ENCODE measurements around the gene ERICH3. TPM values are rescaled to one million over a fixed set of nuclear protein-coding genes. Genes with fewer than 3 reads are reported as not detected.

The ERICH3 gene
- 0.07 TPM in 1 of 2 replicates, not detected in the other for total RNA-seq (2014; rRNA removed; shearing (Covaris generic))

GRCh38 chr1:74673351-74674111 is at the start of gene ERICH3:
Gene ERICH3, minus strand, starts transcription at chr1:74673792. Its CDS starts 273 bp downstream, at chr1:74673519.
- DNase-seq (ENCODE audit: low spot score): no peak

- DNase-seq (ENCODE audit: low spot score): no peak
These were observed 44.0 kb upstream of the ERICH3 start for GRCh38 chr1:74717626-74718025.

- DNase-seq (ENCODE audit: low spot score): no peak
These were observed 43.2 kb upstream of the ERICH3 start for GRCh38 chr1:74716822-74717221.

- no peak for DNase-seq (ENCODE audit: low spot score)
These were observed 42.2 kb upstream of the ERICH3 start for GRCh38 chr1:74715806-74716205.

GRCh38 chr1:74715236-74715502 is 41.6 kb upstream of the ERICH3 start:
- DNase-seq (ENCODE audit: low spot score): no peak

- DNase-seq (ENCODE audit: low spot score): no peak
These were observed 41.0 kb upstream of the ERICH3 start for GRCh38 chr1:74714429-74715235.

GRCh38 chr1:74713849-74714248 is 40.3 kb upstream of the ERICH3 start:
- DNase-seq (ENCODE audit: low spot score): no peak

GRCh38 chr1:74712881-74713280 is 39.3 kb upstream of the ERICH3 start:
- no peak for DNase-seq (ENCODE audit: low spot score)

- no peak for DNase-seq (ENCODE audit: low spot score)
These were observed 30.0 kb upstream of the ERICH3 start for GRCh38 chr1:74703386-74704182.

GRCh38 chr1:74699331-74699730 is 25.7 kb upstream of the ERICH3 start:
- DNase-seq (ENCODE audit: low spot score): no peak

- DNase-seq (ENCODE audit: low spot score): no peak
These were observed 24.2 kb upstream of the ERICH3 start for GRCh38 chr1:74697832-74698231.

GRCh38 chr1:74693473-74693872 is 19.9 kb upstream of the ERICH3 start:
- DNase-seq (ENCODE audit: low spot score): peak; percentile 1

- DNase-seq (ENCODE audit: low spot score): no peak
These were observed 17.3 kb upstream of the ERICH3 start for GRCh38 chr1:74690909-74691308.

- no peak for DNase-seq (ENCODE audit: low spot score)
These were observed 16.7 kb upstream of the ERICH3 start for GRCh38 chr1:74690364-74690696.

- DNase-seq (ENCODE audit: low spot score): peak; percentile 7
These were observed 16.2 kb upstream of the ERICH3 start for GRCh38 chr1:74689621-74690363.

GRCh38 chr1:74686928-74687327 is 13.3 kb upstream of the ERICH3 start:
- no peak for DNase-seq (ENCODE audit: low spot score)

- DNase-seq (ENCODE audit: low spot score): no peak
These were observed 10.7 kb upstream of the ERICH3 start for GRCh38 chr1:74684301-74684700.

GRCh38 chr1:74683656-74684055 is 10.1 kb upstream of the ERICH3 start:
- DNase-seq (ENCODE audit: low spot score): no peak

- DNase-seq (ENCODE audit: low spot score): no peak
These were observed 8.3 kb upstream of the ERICH3 start for GRCh38 chr1:74681851-74682250.

- no peak for DNase-seq (ENCODE audit: low spot score)
These were observed 7.9 kb upstream of the ERICH3 start for GRCh38 chr1:74681449-74681848.

GRCh38 chr1:74681001-74681400 is 7.4 kb upstream of the ERICH3 start:
- DNase-seq (ENCODE audit: low spot score): no peak

- no peak for DNase-seq (ENCODE audit: low spot score)
These were observed 6.2 kb upstream of the ERICH3 start for GRCh38 chr1:74679811-74680210.

Data from A172 (cell line).